Esophagus squamous epithelium (tissue), 5 donors: ENCODE results near the gene HOOK1. TPM values are rescaled to one million over a fixed set of nuclear protein-coding genes. Genes with fewer than 3 reads are reported as not detected.
A peak's percentile ranks its signal among the peaks of the same experiment; 100 is the strongest.
"Not testable (repeated sequence)": the region's sequence is repeated elsewhere in the genome, so short reads cannot be mapped to it uniquely, and the experiment has no call there.

ENCODE experiments used
- DNase-seq: peaks from one replicate; lab custom pipeline; 2025; lab: John Stamatoyannopoulos, UW
- H3K27ac ChIP-seq, 4 donors: fragments of 200-600 bp; sonication (generic); one replicate each; pipeline ENCODE4 v1.5.1; 2016 to 2019; ENCODE audit warnings: mild to moderate bottlenecking in 1 of 4
- H3K27me3 ChIP-seq, 4 donors: fragments of 200-600 bp; sonication (generic); 1 replicate in 3 of 4; 2 replicates in 1 of 4; pipeline versions ENCODE4 v1.5.1 to v1.6.0; 2017 to 2021; ENCODE audit warnings: antibody characterized with exemption in 1 of 4
- H3K36me3 ChIP-seq, 3 donors: fragments of 200-600 bp; sonication (generic); one replicate each; pipeline ENCODE4 v1.5.1; 2016 to 2019
- H3K4me1 ChIP-seq, 3 donors: fragments of 200-600 bp; sonication (generic); one replicate each; pipeline ENCODE4 v1.5.1; 2017 to 2019
- H3K4me3 ChIP-seq, 4 donors: fragments of 200-600 bp; sonication (generic); 1 replicate in 3 of 4; 2 replicates in 1 of 4; pipeline ENCODE4 v1.5.1; 2016 to 2019; ENCODE audit warnings: mild to moderate bottlenecking in 2 of 4, moderate library complexity in 1 of 4
- H3K9me3 ChIP-seq, 3 donors: fragments of 200-600 bp; sonication (generic); one replicate each; pipeline ENCODE4 v1.5.1; 2016 to 2019
- POLR2A ChIP-seq, 4 donors: fragments of 450-650 bp; IDR thresholded peaks; one replicate each; pipeline ENCODE4 v1.6.1; 2017; ENCODE audit warnings: antibody characterized with exemption in 4 of 4, mild to moderate bottlenecking in 4 of 4, moderate library complexity in 3 of 4
- WGBS, 2 donors: methylation state at CpG; one replicate each; pipeline ENCODE4 v1.1.5; 2018; 5-methylcytosine and 5-hydroxymethylcytosine counted together
- intact Hi-C: fragments of 100-400 bp; cut with DNase I; formaldehyde crosslinking; loops from one replicate; pipeline ENCODE4 v1.15.0; 2022
- total RNA-seq, 4 donors: library from RNA; depleted of rRNA; stranded (reverse); fragments of >200 nt; gene quantifications; one replicate each; pipeline ENCODE4 v1.1.0, GENCODE V29; 2016
- TF ChIP-seq, protein P1 (sequence below), 6 experiments: fragments of 450-650 bp in 4 of 6; fragments of 200-600 bp in 2 of 6; sonication (generic) in 2 of 6; IDR thresholded peaks; one replicate each; pipeline ENCODE4 v1.5.1; 2016 to 2019; ENCODE audit warnings: antibody characterized with exemption in 6 of 6, mild to moderate bottlenecking in 4 of 6, moderate library complexity in 4 of 6
- donor health status: DM: yes; HTN: yes; CAD: no.

The HOOK1 gene
- total RNA-seq, 4 donors from 2014 or later = 13.7 to 35.1 (median 28.1) TPM

DNA sequence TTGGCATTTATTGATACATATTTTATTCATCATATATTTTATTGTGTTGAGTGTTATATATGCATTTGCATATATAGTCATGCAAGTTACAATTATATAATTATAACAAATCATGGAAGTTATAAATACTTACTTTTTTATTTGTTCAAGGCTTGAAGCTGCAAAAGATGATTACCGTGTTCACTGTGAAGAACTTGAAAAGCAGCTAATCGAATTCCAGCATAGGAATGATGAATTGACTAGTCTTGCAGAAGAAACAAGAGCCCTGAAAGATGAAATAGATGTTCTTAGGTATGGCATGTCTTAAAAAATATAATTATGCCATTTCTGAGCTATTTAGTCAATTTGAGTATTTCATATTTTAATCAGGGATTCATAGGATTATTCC, 32.1 kb downstream of the HOOK1 start:
- TF ChIP-seq POLR2A (IDR thresholded peaks at IDR 0.05) = no peak
- TF ChIP-seq, protein P1, sequence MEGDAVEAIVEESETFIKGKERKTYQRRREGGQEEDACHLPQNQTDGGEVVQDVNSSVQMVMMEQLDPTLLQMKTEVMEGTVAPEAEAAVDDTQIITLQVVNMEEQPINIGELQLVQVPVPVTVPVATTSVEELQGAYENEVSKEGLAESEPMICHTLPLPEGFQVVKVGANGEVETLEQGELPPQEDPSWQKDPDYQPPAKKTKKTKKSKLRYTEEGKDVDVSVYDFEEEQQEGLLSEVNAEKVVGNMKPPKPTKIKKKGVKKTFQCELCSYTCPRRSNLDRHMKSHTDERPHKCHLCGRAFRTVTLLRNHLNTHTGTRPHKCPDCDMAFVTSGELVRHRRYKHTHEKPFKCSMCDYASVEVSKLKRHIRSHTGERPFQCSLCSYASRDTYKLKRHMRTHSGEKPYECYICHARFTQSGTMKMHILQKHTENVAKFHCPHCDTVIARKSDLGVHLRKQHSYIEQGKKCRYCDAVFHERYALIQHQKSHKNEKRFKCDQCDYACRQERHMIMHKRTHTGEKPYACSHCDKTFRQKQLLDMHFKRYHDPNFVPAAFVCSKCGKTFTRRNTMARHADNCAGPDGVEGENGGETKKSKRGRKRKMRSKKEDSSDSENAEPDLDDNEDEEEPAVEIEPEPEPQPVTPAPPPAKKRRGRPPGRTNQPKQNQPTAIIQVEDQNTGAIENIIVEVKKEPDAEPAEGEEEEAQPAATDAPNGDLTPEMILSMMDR (IDR thresholded peaks at IDR 0.05) = no peak
- Histone ChIP-seq H3K4me3 (no peak overlapping the region), H3K9me3 (no peaks in the 10 kb centered on the region), H3K27me3 (no peaks in the 10 kb centered on the region), H3K4me1 (no peaks in the 10 kb centered on the region), H3K27ac (no peak overlapping the region), H3K36me3 (peaks cover 0 to 62% (median 0%) of the 10 kb centered on the region in 3 donors)
- no peak for DNase-seq
- WGBS, 2 donors = 84 to 92% methylated on average over 2 of the region's 2 CpGs
- intact Hi-C loops = no loop called here

DNA sequence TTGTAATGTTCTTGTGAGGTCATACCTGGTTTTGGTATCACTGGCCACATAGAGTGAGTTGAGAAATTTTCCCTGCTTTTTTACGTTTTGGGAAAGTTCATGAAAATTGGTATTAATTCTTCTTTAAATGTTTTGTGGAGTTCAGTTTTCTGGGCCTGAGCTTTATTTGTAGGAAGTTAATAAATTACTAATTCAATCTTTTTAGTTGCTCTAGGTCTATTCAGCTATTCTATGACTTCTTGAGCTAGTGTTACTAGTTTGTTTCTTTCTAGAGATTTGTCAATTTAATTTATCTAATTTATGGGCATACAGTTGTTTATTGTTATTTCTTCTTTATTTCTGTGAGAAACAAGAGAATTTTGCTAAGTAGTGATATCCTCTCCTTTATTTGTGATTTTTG, 37.4 kb downstream of the HOOK1 start:
- intact Hi-C loops = no loop called here
- 80 to 95% methylated on average over 1 of the region's 1 CpG for WGBS, 2 donors
- Histone ChIP-seq H3K4me3 (no peak overlapping the region), H3K36me3 (peaks cover 0 to 50% (median 0%) of the 10 kb centered on the region in 3 donors), H3K4me1 (peaks cover 0 to 12% (median 10%) of the 10 kb centered on the region in 3 donors), H3K27me3 (no peaks in the 10 kb centered on the region), H3K9me3 (no peaks in the 10 kb centered on the region), H3K27ac (no peak overlapping the region)
- TF ChIP-seq, protein P1 (IDR thresholded peaks at IDR 0.05) = no peak
- TF ChIP-seq POLR2A (IDR thresholded peaks at IDR 0.05) = no peak
- DNase-seq = no peak

DNA sequence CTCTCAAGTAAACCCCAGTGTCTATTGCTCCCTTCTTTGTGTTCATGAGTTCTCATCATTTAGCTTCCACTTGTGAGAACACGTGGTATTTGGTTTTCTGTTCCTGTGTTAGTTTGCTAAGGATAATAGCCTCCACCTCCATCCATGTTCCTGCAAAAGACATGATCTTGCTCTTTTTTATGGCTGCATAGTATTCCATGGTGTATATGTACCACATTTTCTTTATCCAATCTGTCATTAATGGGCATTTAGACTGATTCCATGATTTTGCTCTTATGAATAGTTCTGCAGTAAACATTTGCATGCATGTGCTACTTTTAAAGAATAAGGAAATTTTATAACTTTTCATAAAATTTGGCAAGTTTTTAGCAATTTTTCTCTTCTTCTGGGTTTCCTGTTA, 40.5 kb downstream of the HOOK1 start:
- DNase-seq, H3K4me3 ChIP-seq, H3K9me3 ChIP-seq, H3K27ac ChIP-seq, intact Hi-C loops, H3K27me3 ChIP-seq: not testable (repeated sequence)
- WGBS, 2 donors = 85 to 90% methylated on average over 1 of the region's 1 CpG
- Histone ChIP-seq H3K36me3 (peaks cover 0 to 40% (median 0%) of the 10 kb centered on the region in 3 donors), H3K4me1 (peaks cover 0 to 26% (median 10%) of the 10 kb centered on the region in 3 donors)

DNA sequence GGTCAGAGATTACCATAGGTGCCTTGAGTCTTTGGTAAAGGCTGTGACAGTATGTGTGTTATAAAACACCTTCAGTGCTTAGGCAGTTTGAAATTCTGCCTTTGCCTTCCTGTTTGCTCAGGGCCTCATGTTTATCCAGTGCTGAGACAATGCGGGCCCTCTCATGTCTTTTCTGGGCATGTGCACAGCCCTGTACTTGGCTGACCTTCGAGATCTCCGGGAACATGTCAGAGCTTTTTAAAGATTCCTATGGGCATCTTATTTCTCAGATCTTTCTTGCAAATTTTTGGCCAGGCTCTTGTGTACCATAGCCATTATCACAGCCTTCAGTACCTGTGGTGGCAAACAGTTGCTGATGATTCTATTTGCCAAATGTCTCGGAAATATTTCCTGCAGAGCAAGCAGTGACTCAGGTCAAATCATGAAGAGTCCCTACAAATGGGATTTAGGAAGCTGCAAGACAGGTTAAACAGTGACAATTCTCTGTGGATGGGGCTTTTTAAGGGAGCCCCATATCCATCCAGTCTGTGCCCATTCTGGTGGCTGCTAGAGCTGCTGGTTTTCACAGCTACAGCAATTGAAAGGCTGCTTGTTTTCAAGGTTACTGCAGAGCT, 42.1 kb downstream of the HOOK1 start:
- DNase-seq = no peak
- no peak for TF ChIP-seq POLR2A (IDR thresholded peaks at IDR 0.05)
- TF ChIP-seq, protein P1 (IDR thresholded peaks at IDR 0.05) = no peak

DNA sequence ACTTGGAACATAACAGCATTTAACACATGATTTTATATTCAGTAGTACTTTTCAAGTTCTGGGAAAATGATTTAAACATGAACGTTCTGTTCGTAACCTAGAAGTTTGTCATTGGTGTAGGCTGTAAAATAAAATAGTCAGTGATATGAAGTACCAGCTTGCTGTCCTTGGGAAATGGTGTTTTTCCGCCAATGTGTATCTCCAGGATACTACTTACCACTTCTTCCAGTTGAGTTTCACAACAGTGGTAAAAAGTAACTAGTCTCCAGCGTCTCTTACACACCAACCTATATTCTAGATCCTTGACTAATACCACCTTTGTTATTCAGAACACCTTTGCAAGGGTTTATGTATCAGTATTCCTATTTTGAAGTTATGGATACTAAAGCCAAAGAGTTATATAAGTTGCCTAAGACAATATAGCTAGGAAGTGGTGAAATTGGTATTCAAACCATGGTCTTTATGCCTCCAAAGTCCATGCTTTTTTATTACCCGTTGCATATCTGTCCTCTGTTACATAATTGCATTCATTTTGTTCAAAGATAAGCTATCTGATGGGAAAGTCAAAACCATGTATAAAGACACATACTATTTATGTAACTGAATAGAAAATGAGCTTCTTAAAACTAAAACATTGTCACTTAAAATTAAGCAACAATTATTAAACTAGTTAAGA, 43.1 kb downstream of the HOOK1 start:
- peak overlapping the region in 3 of 4 donors; percentile 75 to 82 (median 76) for H3K27ac ChIP-seq
- peaks cover 0 to 59% (median 0%) of the 10 kb centered on the region in 3 donors for H3K36me3 ChIP-seq
- H3K4me1 ChIP-seq = peaks cover 0 to 26% (median 10%) of the 10 kb centered on the region in 3 donors
- H3K4me3 ChIP-seq = no peak overlapping the region
- WGBS, 2 donors = 78 to 80% methylated on average over 5 of the region's 5 CpGs
- DNase-seq = no peak
- no peaks in the 10 kb centered on the region for H3K27me3 ChIP-seq
- intact Hi-C loops = no loop called here
- no peaks in the 10 kb centered on the region for H3K9me3 ChIP-seq
- no peak for TF ChIP-seq POLR2A (IDR thresholded peaks at IDR 0.05)
- TF ChIP-seq, protein P1 (IDR thresholded peaks at IDR 0.05) = no peak

More for the DNA sequence above, 42.1 kb downstream of the HOOK1 start:
- no peaks in the 10 kb centered on the region for H3K9me3 ChIP-seq
- whole genome bisulfite sequencing, 2 donors = 38 to 51% methylated on average over 4 of the region's 4 CpGs
- peak overlapping the region; percentile 55 to 82 (median 76) for H3K27ac ChIP-seq
- intact Hi-C loops = no loop called here
- H3K36me3 ChIP-seq = peaks cover 0 to 49% (median 0%) of the 10 kb centered on the region in 3 donors
- peaks cover 0 to 26% (median 10%) of the 10 kb centered on the region in 3 donors for H3K4me1 ChIP-seq
- H3K4me3 ChIP-seq = no peak overlapping the region
- H3K27me3 ChIP-seq = no peaks in the 10 kb centered on the region
